Activated naive CD4-positive, alpha-beta T cell treated with Interleukin-2 at 50 U/mL for 16 hours (primary cell): Measurements from ENCODE around the gene IDE.
"Not testable (repeated sequence)": the region's sequence is repeated elsewhere in the genome, so short reads cannot be mapped to it uniquely, and the experiment has no call there.

Experiments
- DNase-seq: peaks from one replicate; pipeline ENCODE4 v3.0.0-alpha.2; 2020

The IDE gene

GRCh38 chr10:92413519-92413918, 160.4 kb downstream of the IDE start:
- DNase-seq: no peak

DNA sequence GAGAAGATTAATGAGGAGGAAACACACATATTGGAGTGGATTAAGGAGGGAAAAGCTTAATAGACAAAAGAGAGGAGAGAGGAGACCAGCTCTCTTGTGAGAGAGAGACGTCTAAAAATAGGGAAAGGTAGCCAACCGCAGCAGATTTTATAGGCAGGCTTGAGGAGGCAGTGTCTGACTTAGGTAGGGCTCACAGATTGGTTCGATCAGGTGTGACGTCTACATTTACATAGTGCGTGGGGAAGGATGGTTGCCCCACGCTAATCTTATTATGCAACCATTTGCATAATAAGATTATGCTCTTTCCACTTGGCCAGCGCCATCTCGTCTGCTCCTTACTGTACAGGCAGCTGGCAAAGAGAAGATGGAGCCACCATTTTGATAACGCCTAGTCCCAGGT, 160.9 kb downstream of the IDE start:
- DNase-seq: no peak

- DNase-seq: no peak
These were observed 162.5 kb downstream of the IDE start for GRCh38 chr10:92411406-92411805.

GRCh38 chr10:92410501-92410900, 163.4 kb downstream of the IDE start:
- DNase-seq: no peak

DNA sequence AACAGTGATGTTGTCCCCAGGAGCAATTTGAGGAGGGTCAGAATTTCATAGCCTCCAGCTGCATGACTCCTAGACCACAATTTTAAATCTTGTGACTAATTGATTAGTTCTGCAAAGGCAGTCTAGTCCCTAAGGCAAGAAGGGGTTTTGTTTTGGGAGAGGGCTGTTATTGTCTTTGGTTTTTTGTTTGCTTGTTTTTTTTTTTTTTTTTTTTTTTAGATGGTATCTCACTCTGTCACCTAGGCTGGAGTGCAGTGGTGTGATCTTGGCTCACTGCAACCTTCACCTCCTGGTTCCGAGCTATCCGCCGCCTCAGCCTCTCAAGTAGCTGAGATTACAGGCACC, 165.9 kb downstream of the IDE start:
- DNase-seq: no peak

- DNase-seq: no peak
These were observed 166.4 kb downstream of the IDE start for GRCh38 chr10:92407305-92408016.

DNA sequence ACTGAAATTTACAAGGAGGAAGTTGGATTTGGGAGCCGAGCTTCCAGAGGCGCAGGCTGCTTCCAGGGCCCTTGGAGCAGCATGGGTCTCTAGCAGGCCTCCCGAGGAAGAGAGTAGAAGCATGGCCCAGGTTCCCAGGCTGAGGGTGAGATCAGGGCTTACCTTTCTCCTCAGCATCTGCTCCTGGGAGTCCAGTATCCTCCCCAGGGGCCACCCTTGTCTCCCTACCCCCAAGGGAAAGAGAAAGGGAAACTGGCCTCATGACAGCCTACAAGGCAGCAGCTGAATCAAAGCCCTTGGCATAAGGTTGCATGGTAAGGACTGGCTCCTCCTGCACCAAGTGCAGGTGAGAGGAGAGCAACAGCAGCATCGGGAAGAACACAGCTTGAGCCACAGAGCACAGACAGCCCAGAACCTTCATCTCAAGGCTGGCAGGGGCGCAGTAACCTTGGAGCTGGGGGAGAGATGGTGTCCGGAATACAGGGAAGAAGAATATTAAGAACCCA, 168.4 kb downstream of the IDE start:
- DNase-seq: no peak

DNA sequence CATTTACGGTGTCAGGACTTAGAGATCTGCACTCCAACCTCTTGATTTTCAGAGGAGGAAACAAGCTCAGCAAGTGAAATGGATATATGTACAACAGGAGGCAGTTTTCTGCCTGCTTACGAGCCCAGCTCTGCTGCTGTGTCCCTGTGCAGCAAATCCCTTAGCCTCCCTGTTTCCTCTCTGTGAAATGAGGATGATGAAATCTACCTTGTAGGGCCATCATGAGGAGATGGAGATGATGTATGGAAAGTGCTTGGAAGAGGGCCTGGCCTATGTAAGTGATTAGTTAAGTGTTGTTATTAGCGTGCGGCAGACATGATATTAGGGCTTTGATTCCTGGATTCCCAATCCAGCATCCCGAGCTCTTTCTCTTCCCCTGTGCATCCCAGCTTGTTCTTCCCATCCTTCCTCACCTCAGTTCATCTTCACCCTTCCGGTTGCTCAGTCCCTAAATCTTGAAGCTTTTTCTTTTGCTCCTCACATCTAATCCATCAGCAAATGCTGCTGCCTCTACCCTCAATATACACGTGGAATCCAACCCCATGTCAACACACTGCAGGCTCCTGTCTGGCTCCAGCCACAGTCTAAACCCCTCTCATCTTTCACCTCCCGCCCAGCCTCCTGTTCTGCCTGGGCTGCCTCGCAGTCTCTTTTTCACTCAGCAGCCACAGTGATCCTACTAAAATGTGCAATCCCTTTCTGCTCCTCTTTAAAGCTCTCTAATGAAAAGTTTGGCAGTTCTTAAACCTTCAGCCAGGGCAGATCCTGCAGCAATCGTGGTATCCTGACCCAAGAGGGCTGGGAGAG, 169.1 kb downstream of the IDE start:
- DNase-seq: no peak

GRCh38 chr10:92402234-92402633, 171.7 kb downstream of the IDE start:
- not testable (repeated sequence) for DNase-seq
